ENCODE data around the gene PHLDA2.

GRCh38 chr11:2968341-2968900, 39.2 kb upstream of the PHLDA2 start:
- TF ChIP-seq POLR2AphosphoS5 (IDR thresholded peaks at IDR 0.05; ENCODE audit: low read depth, low read length) (no peak), POLR2A (IDR thresholded peaks at IDR 0.05; ENCODE audit: low read depth, low read length) (no peak), TAF1 (IDR thresholded peaks at IDR 0.05; ENCODE audit: low read depth, low read length) (no peak), SPI1 (IDR thresholded peaks at IDR 0.05; ENCODE audit: low read depth, low read length) (no peak), POU2F2 (IDR thresholded peaks at IDR 0.05; ENCODE audit: low read depth, low read length) (no peak), PAX5 (IDR thresholded peaks at IDR 0.05; ENCODE audit: insufficient read depth, low read length, severe bottlenecking) (no peak)

Measured in GM12891 (cell line).